Adrenal gland (tissue), 12 donors: ENCODE data around the gene RNF214. TPM values are rescaled to one million over a fixed set of nuclear protein-coding genes. Genes with fewer than 3 reads are reported as not detected.

Source experiments
- DNase-seq, 7 donors: peaks; one replicate each; pipeline ENCODE4 v3.0.0-alpha.2; 2019 to 2020
- H3K27ac ChIP-seq, 5 donors: fragments of 200-600 bp; sonication (generic) in 4 of 5; 1 replicate in 3 of 5; 2 replicates in 2 of 5; pipeline versions ENCODE4 v1.5.1 to v1.8.0; 2016 to 2020; ENCODE audit warnings: mild to moderate bottlenecking in 1 of 5
- H3K27me3 ChIP-seq: fragments of 200-600 bp; 2 replicates; pipeline ENCODE4 v1.8.0; 2021
- H3K36me3 ChIP-seq, 2 donors: fragments of 200-600 bp; replicated peaks in 1 of 2; 1 replicate in 1 of 2; 2 replicates in 1 of 2; pipeline versions ENCODE4 v1.5.1 to v1.8.0; 2018 to 2022
- H3K4me1 ChIP-seq, 2 donors: fragments of 200-600 bp; replicated peaks in 1 of 2; 1 replicate in 1 of 2; 2 replicates in 1 of 2; pipeline versions ENCODE4 v1.5.1 to v1.8.0; 2018 to 2021
- H3K4me3 ChIP-seq, 4 donors: fragments of 200-600 bp; sonication (generic) in 3 of 4; one replicate each; pipeline ENCODE4 v1.5.1; 2016 to 2018
- H3K9me3 ChIP-seq, 3 donors: fragments of 200-600 bp; sonication (generic) in 1 of 3; replicated peaks in 1 of 3; 1 replicate in 2 of 3; 2 replicates in 1 of 3; pipeline versions ENCODE4 v1.5.1 to v1.8.0; 2016 to 2021
- POLR2A ChIP-seq, 2 donors: fragments of 450-650 bp; IDR thresholded peaks; one replicate each; pipeline ENCODE4 v1.6.1; 2017; ENCODE audit warnings: antibody characterized with exemption in 2 of 2, mild to moderate bottlenecking in 2 of 2, moderate library complexity in 1 of 2
- WGBS, 4 donors: extraction: QIAGEN DNeasy Blood & Tissue Kit in 2 of 4; methylation state at CpG; one replicate each; pipeline versions ENCODE4 v1.1.5 to v1.1.7; 2013 to 2017; 5-methylcytosine and 5-hydroxymethylcytosine counted together
- intact Hi-C, 2 donors: fragments of 100-400 bp; cut with DNase I; formaldehyde crosslinking; loops; one replicate each; pipeline versions ENCODE4 v1.14.1 to v1.15.0; 2022 to 2023
- polyA plus RNA-seq, 3 donors: library from polyadenylated mRNA; stranded (reverse); fragments of 200-250 nt in 2 of 3; fragments of 350-450 nt in 1 of 3; fragmentation: Illumina TruSeq in 1 of 3; extraction: RNeasy Lipid Tissue Mini Kit (QIAGEN cat#74804) in 1 of 3; gene quantifications; one replicate each; pipeline ENCODE4 v1.2.3, GENCODE V29; 2013 to 2014
- small RNA-seq, 2 donors: library from RNA; depleted of rRNA; stranded (forward); fragments of <200 nt; gene quantifications; one replicate each; pipeline ENCODE3, GENCODE V24; 2016
- total RNA-seq, 9 donors: library from RNA; depleted of rRNA in 4 of 9; stranded (reverse); fragments of >200 nt in 4 of 9; fragments of 120-200 nt in 1 of 9; fragmentation: NEBNext Ultra II Directional in 1 of 9; extraction: Animal tissue kit (Norgen Biotek cat#: 25700) in 1 of 9; gene quantifications; one replicate each; pipeline versions ENCODE4 v1.1.0 to v1.2.4, GENCODE V29; 2013 to 2023
- TF ChIP-seq, protein P1 (sequence below), 6 experiments: fragments of 450-650 bp in 4 of 6; fragments of 200-600 bp in 2 of 6; sonication (generic) in 1 of 6; IDR thresholded peaks; 1 replicate in 5 of 6; 2 replicates in 1 of 6; pipeline versions ENCODE4 v1.5.1 to v1.8.0; 2016 to 2021; ENCODE audit warnings: antibody characterized with exemption in 6 of 6, mild to moderate bottlenecking in 2 of 6, moderate library complexity in 1 of 6
- donor health status: healthy with polysubstance abuse.
- donor health status: Bipolar disorder and iron deficiency.
- donor health status: DM: yes; HTN: yes; CAD: no.
- donor health status: DM: no; HTN: no; CAD: no.
- donor health status: DM: no; HTN: no; CAD: no.
- donor health status: DM: yes; HTN: yes; CAD: no.

RNF214 gene
- total and polyA plus RNA-seq, 12 donors: 11.3 to 33.8 (median 20.5) TPM

DNA sequence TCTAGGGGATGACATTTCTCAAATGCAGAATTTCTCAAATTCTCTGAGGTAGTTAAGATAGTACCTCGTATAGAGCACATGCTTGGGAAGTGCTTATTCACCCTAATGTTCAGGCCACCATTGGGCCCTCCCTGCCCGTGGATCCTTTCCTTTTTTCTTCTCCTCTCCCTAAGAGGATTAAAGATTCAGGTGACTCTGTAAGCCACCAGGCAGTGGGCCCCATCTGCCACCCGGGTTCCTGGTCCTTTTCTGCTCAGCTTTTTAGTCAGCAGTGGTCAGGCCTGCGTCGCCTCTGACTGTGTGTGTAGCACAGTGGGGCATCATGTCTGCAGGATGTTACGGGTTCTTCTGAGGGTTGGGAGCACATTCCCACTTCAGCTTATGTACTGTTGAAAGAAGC lies 102.4 kb downstream of the RNF214 start:
- H3K4me3 ChIP-seq: no peak overlapping the region
- WGBS, 4 donors: 84 to 91% (median 88%) methylated on average over 6 of the region's 6 CpGs
- no peak for DNase-seq

DNA sequence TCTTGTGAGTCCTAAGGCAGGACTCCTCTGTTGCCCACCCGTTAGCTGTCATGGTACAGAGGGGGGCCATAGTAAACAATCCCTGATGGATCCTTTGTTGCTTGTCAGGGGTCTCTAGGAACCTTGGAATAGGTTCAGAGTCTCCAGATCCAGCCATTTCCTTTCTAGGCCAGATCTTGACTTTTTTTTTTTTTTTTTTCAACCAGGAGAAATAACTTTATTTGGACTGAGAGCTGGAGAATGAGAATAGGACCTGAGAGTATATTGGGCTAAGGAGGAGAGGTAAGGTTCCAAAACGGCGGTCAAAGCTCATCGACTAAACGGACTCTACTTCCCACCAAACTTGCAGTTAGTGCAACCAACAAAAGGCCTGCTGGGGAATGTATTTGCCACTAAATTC lies 102.9 kb downstream of the RNF214 start:
- Histone ChIP-seq H3K4me3 (no peak overlapping the region), H3K27me3 (no peaks in the 10 kb centered on the region), H3K36me3 (peaks cover 0 to 13% of the 10 kb centered on the region in 2 donors), H3K4me1 (no peaks in the 10 kb centered on the region), H3K9me3 (no peaks in the 10 kb centered on the region), H3K27ac (no peak overlapping the region)
- intact Hi-C loops: no loop called here
- no peak for DNase-seq
- TF ChIP-seq POLR2A (IDR thresholded peaks at IDR 0.05): no peak
- TF ChIP-seq, protein P1, sequence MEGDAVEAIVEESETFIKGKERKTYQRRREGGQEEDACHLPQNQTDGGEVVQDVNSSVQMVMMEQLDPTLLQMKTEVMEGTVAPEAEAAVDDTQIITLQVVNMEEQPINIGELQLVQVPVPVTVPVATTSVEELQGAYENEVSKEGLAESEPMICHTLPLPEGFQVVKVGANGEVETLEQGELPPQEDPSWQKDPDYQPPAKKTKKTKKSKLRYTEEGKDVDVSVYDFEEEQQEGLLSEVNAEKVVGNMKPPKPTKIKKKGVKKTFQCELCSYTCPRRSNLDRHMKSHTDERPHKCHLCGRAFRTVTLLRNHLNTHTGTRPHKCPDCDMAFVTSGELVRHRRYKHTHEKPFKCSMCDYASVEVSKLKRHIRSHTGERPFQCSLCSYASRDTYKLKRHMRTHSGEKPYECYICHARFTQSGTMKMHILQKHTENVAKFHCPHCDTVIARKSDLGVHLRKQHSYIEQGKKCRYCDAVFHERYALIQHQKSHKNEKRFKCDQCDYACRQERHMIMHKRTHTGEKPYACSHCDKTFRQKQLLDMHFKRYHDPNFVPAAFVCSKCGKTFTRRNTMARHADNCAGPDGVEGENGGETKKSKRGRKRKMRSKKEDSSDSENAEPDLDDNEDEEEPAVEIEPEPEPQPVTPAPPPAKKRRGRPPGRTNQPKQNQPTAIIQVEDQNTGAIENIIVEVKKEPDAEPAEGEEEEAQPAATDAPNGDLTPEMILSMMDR (IDR thresholded peaks at IDR 0.05): no peak
- WGBS, 4 donors: 88 to 94% (median 93%) methylated on average over 5 of the region's 5 CpGs

More for the DNA sequence above, 102.4 kb downstream of the RNF214 start:
- Histone ChIP-seq H3K4me1 (no peaks in the 10 kb centered on the region), H3K9me3 (no peaks in the 10 kb centered on the region), H3K36me3 (peaks cover 0 to 8% of the 10 kb centered on the region in 2 donors), H3K27me3 (no peaks in the 10 kb centered on the region), H3K27ac (no peak overlapping the region)
- intact Hi-C loops: no loop called here
- TF ChIP-seq, protein P1 (IDR thresholded peaks at IDR 0.05): no peak
- TF ChIP-seq POLR2A (IDR thresholded peaks at IDR 0.05): no peak

Small RNAs within 50 kb of the gene (small RNA-seq; reads per million reads assigned to genes)
- gene RF00564: 0 reads per million in 2 donors

Other genes with a start within 250 kb of the RNF214 start
- gene SIK3, start 134.2 kb upstream of the RNF214 start, total RNA-seq: 100 to 1,000 TPM in 1 of 9 donors, 10 to 100 TPM in 8; 14.6 to 176 (median 31.2) TPM
- gene SIK3, start 134.2 kb upstream of the RNF214 start, polyA plus RNA-seq: 10 to 100 TPM; 11.7 to 21.6 (median 11.9) TPM
- gene PAFAH1B2, start 88.4 kb upstream of the RNF214 start, total RNA-seq: 100 to 1,000 TPM in 5 of 9 donors, 10 to 100 TPM in 4; 81.0 to 144 (median 104) TPM
- 10 to 100 TPM; 19.6 to 85.8 (median 29.5) TPM for gene PAFAH1B2, start 88.4 kb upstream of the RNF214 start, polyA plus RNA-seq
- gene SIDT2, start 53.9 kb upstream of the RNF214 start, total RNA-seq: 10 to 100 TPM; 23.4 to 87.1 (median 42.9) TPM
- gene SIDT2, start 53.9 kb upstream of the RNF214 start, polyA plus RNA-seq: 10 to 100 TPM; 27.7 to 75.1 (median 48.8) TPM
- 1,000 to 10,000 TPM in 1 of 9 donors, 100 to 1,000 TPM in 7, 10 to 100 TPM in 1; 37.1 to 1,290 (median 708) TPM for gene TAGLN, start 33.3 kb upstream of the RNF214 start, total RNA-seq
- gene TAGLN, start 33.3 kb upstream of the RNF214 start, polyA plus RNA-seq: 1,000 to 10,000 TPM in 1 of 3 donors, 100 to 1,000 TPM in 2; 489 to 1,184 (median 817) TPM
- 10 to 100 TPM; 22.6 to 54.4 (median 41.4) TPM for gene PCSK7, start 598 bp upstream of the RNF214 start, total RNA-seq
- 10 to 100 TPM; 23.4 to 53.0 (median 45.4) TPM for gene PCSK7, start 598 bp upstream of the RNF214 start, polyA plus RNA-seq
- gene BACE1-AS, start 58.7 kb downstream of the RNF214 start, total RNA-seq: 10 to 100 TPM in 3 of 9 donors, 1 to 10 TPM in 6; 4.0 to 11.2 (median 6.6) TPM
- 10 to 100 TPM in 2 of 3 donors, 1 to 10 TPM in 1; 7.3 to 35.1 (median 19.8) TPM for gene BACE1-AS, start 58.7 kb downstream of the RNF214 start, polyA plus RNA-seq
- gene BACE1, start 83.6 kb downstream of the RNF214 start, total RNA-seq: 10 to 100 TPM; 18.6 to 69.1 (median 43.1) TPM
- gene BACE1, start 83.6 kb downstream of the RNF214 start, polyA plus RNA-seq: 10 to 100 TPM in 2 of 3 donors, 1 to 10 TPM in 1; 9.5 to 46.9 (median 11.8) TPM
- gene CEP164, start 95.2 kb downstream of the RNF214 start, total RNA-seq: 10 to 100 TPM; 10.6 to 59.6 (median 21.3) TPM
- gene CEP164, start 95.2 kb downstream of the RNF214 start, polyA plus RNA-seq: 10 to 100 TPM; 14.5 to 82.9 (median 29.0) TPM